ENCODE measurements around the gene AKT1S1.

The AKT1S1 gene

GRCh38 chr19:49852631-49853126 lies 24.5 kb downstream of the AKT1S1 start (continued):
- no peak for TF ChIP-seq AEBP2 (tag by site-specific recombination; IDR thresholded peaks at IDR 0.05; ENCODE audit: borderline replicate concordance)
- no peak for TF ChIP-seq ZNF510 (tag by site-specific recombination; IDR thresholded peaks at IDR 0.05; ENCODE audit: insufficient replicate concordance)
- TF ChIP-seq ZNF488 (tag by site-specific recombination; IDR thresholded peaks at IDR 0.05), result no peak
- no peak for TF ChIP-seq ZNF521 (tag by site-specific recombination; IDR thresholded peaks at IDR 0.05)
- TF ChIP-seq ZFHX2 (tag by site-specific recombination; conservative IDR thresholded peaks at IDR 0.05), result peak; percentile 94
- TF ChIP-seq ZNF792 (tag by site-specific recombination; IDR thresholded peaks at IDR 0.05), result no peak
- TF ChIP-seq ZNF157 (tag by site-specific recombination; IDR thresholded peaks at IDR 0.05), result no peak
- no peak for TF ChIP-seq ZNF148 (tag by site-specific recombination; IDR thresholded peaks at IDR 0.05; ENCODE audit: borderline replicate concordance)
- no peak for TF ChIP-seq SP2 (tag by site-specific recombination; IDR thresholded peaks at IDR 0.05)
- no peak for TF ChIP-seq ZSCAN30 (tag by site-specific recombination; IDR thresholded peaks at IDR 0.05)
- TF ChIP-seq ZNF747 (tag by site-specific recombination; IDR thresholded peaks at IDR 0.05), result no peak
- no peak for TF ChIP-seq ZFP3 (tag by site-specific recombination; IDR thresholded peaks at IDR 0.05; ENCODE audit: low read depth)
- TF ChIP-seq ZNF768 (tag by site-specific recombination; IDR thresholded peaks at IDR 0.05), result no peak
- no peak for TF ChIP-seq KLF9 (tag by site-specific recombination; IDR thresholded peaks at IDR 0.05; ENCODE audit: low read depth)
- no peak for TF ChIP-seq ZNF146 (tag by site-specific recombination; IDR thresholded peaks at IDR 0.05)
- peak; percentile 42; the same call in 1 of the 2 replicates for TF ChIP-seq PATZ1 (tag by site-specific recombination; IDR thresholded peaks at IDR 0.05)
- TF ChIP-seq ZNF837 (tag by site-specific recombination; IDR thresholded peaks at IDR 0.05), result no peak
- no peak for TF ChIP-seq ZNF514 (tag by site-specific recombination; IDR thresholded peaks at IDR 0.05)
- TF ChIP-seq TRIM28 (IDR thresholded peaks at IDR 0.05; ENCODE audit: borderline replicate concordance, low read length), result no peak
- no peak for TF ChIP-seq ZNF266 (tag by site-specific recombination; IDR thresholded peaks at IDR 0.05; ENCODE audit: low read depth)
- TF ChIP-seq ZNF664 (tag by site-specific recombination; IDR thresholded peaks at IDR 0.05), result no peak
- no peak for TF ChIP-seq ZNF677 (tag by site-specific recombination; IDR thresholded peaks at IDR 0.05)
- no peak for TF ChIP-seq GLI2 (tag by site-specific recombination; IDR thresholded peaks at IDR 0.05; ENCODE audit: borderline replicate concordance, low read depth)
- peak; percentile 91 for TF ChIP-seq EGR2 (tag by site-specific recombination; IDR thresholded peaks at IDR 0.05; ENCODE audit: low read depth)
- no peak for TF ChIP-seq ZNF449 (tag by site-specific recombination; IDR thresholded peaks at IDR 0.05)
- TF ChIP-seq ZBTB1 (tag by site-specific recombination; IDR thresholded peaks at IDR 0.05), result no peak
- no peak for TF ChIP-seq ZNF354C (tag by site-specific recombination; IDR thresholded peaks at IDR 0.05; ENCODE audit: borderline replicate concordance, low read depth)
- TF ChIP-seq ZNF138 (tag by site-specific recombination; IDR thresholded peaks at IDR 0.05; ENCODE audit: borderline replicate concordance), result no peak
- TF ChIP-seq HOXA7 (CRISPR knock-in tag; IDR thresholded peaks at IDR 0.05; ENCODE audit: borderline replicate concordance), result no peak
- TF ChIP-seq BCL11B (tag by site-specific recombination; IDR thresholded peaks at IDR 0.05; ENCODE audit: low read depth), result no peak
- no peak for TF ChIP-seq SCRT1 (tag by site-specific recombination; IDR thresholded peaks at IDR 0.05; ENCODE audit: borderline replicate concordance)
- TF ChIP-seq ZNF639 (tag by site-specific recombination; IDR thresholded peaks at IDR 0.05), result no peak
